ENCODE measurements around the gene VAMP8.
"Not testable (repeated sequence)": the region's sequence is repeated elsewhere in the genome, so short reads cannot be mapped to it uniquely, and the experiment has no call there.

DNA sequence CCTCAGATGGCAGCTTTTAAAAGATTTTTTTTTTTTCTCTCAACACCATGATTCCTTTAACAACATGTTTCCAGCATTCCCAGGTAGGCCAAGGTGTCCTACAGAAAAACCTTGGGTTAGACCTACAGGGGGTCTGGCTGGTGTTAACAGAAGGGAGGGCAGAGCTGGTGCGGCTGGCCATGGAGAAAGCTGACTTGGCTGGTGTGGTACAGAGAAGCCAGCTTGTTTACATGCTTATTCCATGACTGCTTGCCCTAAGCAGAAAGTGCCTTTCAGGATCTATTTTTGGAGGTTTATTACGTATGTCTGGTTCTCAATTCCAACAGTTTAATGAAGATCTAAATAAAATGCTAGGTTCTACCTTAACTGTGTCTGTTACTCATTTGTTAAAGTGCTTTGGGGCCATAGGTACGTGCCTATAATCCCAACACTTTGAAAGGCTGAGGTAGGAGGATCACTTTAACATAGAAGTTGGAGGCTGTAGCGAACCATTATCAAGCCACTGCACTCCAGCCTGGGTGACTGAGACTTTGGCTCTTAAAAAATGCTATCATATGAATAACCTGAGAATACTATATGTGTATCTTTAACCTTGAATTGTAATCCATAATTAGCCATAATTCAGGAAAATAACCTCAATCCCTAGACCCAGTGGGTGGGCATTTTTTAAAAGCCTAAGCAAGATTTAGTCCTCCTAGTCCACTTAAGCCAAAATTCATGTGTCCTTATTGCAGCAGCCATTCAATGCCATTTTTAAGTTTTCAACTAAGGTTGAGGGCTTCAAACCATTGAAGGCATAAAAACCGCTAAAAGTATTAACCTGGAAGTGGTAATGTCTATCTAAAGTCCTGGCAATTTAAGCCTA is 32.2 kb upstream of the VAMP8 start:
- not testable (repeated sequence) for TF ChIP-seq FOXP2 (optimal IDR thresholded peaks at IDR 0.05; ENCODE audit: borderline replicate concordance, extremely low read depth, extremely low read length, insufficient read depth); SIN3A (IDR thresholded peaks at IDR 0.05; ENCODE audit: borderline replicate concordance, insufficient read depth, low read length); TAF1 (IDR thresholded peaks at IDR 0.05; ENCODE audit: borderline replicate concordance, insufficient read depth, low read length)

Data from PFSK-1 (cell line).